Measurements from ENCODE around the gene FBXO10.
"Not testable (repeated sequence)": the region's sequence is repeated elsewhere in the genome, so short reads cannot be mapped to it uniquely, and the experiment has no call there.

The FBXO10 gene

DNA sequence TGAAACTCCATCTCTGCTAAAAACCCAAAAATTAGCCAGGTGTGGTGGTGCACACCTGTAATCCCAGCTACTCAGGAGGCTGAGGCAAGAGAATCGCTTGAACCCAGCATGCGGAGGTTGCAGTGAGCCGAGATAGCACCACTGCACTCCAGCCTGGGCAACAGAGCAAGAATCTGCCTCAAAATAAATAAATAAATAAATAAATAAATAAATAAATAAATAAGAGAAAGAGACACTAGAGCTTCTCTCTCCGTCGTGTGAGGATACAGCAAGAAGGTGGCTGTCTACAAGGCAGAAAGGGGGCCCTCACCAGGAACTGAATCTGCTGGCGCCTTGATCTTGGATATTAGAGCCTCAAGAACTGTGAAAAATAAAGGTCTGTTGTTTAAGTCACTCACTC lies 102.2 kb downstream of the FBXO10 start:
- DNase-seq = not testable (repeated sequence)

DNA sequence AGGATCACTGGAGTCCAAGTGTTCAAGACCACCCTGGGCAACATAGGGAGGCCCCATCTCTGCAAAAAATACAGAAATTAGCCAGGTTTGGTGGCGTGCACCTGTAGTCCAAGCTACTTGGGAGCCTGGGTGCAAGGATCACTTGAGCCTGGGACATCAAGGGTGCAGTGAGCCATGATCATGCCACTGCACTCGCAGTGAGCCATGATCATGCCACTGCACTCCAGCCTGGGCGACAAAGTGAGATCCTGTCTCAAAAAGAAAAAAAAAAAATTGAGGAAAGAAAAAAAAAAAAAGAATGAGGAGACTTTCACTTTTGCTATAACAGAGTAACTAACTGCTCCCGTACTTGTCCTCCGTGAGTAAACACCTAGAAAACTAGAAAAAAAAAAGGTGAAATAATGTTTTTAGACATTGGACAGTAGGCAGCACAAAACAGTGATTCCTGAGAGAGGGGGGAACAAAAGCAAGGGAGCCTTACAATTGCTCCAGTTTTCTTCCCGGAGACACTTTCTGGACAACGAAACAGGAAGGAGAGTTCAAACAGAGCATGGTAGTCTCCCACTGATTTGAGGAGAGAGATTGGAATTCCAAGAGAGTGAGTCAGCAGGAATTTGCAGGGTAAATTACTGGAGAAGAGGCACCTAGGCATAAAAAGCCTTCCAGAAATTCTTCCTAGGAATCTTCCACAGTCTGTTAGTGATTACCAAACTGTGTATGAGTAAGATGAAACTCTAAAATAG lies 104.1 kb downstream of the FBXO10 start:
- no peak for DNase-seq

DNA sequence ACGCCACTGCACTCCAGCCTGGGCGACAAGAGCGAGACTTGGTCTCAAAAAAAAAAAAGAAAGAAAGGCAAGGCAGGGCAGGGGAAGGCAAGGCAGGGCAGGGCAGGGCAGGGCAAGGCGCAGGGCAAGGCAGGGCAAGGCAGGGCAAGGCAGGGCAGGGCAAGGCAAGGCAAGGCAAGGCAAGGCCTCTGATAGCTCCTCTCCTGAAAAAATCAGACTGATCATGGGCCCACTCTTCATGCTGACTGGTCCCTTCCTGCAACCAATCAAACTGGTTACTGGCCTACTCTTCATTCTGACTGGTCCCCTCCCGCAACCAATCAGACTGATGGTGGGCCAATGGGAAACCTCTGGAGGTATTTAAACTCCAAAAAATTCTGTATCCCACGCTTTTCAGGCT lies 107.6 kb downstream of the FBXO10 start:
- no peak for DNase-seq

DNA sequence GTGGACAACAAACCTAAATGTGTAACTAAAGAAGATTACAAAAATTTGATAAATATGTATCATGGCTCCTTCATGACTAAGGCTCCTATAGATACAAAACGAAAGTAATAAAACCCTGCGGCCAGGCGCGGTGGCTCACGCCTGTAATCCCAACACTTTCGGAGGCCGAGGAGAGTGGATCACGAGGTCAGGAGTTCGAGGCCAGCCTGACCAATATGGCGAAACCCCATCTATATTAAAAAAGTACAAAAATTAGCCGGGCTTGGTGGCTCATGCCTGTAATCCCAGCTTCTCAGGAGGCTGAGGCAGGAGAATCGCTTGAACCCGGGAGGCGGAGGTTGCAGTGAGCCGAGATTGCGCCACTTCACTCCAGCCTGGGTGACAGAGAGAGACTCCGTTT lies 108.7 kb downstream of the FBXO10 start:
- not testable (repeated sequence) for DNase-seq

DNA sequence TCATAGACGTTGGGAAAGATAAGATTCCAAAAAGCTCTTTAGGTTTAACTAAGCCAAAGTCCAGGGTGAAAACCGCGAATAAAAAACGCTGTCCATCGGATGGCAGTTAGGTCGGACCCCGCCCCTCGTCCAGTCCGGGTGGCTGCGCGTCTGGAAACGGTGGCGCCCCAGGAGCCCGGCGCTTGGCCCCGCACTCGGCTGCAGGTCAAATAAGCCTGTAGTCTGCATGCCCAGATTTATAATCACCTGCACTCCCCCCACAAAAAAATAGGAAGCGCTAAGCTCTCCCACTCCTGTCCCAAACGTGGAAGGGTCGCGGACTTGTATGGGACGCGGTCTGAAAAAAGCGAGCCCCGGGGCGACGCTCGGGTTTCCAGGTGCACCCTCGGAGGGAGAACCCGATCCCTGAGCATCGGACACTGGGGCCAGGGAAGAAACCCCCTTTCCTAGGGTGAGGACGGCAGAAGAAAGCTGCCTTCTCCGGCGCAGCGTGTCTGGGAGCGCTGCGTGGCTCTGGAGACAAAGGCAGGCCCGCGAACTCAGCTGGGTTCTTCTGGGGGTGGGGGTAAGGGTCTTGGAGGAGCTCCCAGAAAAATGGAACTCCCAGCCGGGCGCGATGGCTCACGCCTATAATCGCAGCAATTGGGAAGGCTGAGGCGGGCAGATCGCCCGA lies 110.0 kb downstream of the FBXO10 start:
- peak; percentile 92 for DNase-seq

DNA sequence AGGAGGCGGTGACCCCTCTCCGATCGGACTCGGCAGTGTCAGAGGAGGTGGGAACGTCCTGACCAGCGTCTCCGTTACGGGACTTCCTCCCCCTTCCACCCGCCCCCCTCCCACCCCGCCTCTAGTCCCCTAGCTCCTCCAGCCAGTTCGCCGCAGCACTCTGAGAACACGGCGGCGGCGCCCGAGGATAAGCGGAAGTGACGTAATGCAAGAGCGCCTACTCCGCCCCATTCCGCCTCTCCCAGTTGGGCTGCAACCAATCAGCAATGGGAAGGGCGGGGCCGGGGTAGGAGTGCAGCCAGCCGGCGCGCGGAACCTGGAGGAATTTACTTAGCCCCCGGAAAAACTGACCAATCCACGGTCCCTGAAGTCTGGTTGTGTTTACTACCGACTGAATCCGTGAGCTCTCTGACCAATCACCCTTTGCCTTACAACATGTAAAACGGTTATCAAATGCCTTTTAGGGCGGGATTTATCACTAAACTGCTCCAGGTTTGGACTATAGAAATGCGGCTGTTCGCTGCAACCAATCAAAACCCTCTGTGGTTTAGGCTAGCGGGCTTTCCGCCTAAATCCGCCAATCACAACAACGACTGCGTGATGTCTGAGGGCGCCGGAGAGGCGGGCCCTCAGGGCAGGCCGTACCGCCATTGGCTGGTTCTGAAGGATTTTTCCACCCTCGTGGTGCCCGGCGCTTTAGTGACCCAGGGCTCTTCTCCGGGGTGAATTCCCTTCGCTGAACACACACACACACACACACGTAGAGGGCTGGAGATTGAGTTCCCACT lies 110.7 kb downstream of the FBXO10 start, which contains the start of gene ZBTB5:
TSS of gene ZBTB5 (minus strand) at position 202 of the 788 bp plus-strand sequence. CDS start 22,899 bp downstream, outside the sequence.
- peak; percentile 100 for DNase-seq

DNA sequence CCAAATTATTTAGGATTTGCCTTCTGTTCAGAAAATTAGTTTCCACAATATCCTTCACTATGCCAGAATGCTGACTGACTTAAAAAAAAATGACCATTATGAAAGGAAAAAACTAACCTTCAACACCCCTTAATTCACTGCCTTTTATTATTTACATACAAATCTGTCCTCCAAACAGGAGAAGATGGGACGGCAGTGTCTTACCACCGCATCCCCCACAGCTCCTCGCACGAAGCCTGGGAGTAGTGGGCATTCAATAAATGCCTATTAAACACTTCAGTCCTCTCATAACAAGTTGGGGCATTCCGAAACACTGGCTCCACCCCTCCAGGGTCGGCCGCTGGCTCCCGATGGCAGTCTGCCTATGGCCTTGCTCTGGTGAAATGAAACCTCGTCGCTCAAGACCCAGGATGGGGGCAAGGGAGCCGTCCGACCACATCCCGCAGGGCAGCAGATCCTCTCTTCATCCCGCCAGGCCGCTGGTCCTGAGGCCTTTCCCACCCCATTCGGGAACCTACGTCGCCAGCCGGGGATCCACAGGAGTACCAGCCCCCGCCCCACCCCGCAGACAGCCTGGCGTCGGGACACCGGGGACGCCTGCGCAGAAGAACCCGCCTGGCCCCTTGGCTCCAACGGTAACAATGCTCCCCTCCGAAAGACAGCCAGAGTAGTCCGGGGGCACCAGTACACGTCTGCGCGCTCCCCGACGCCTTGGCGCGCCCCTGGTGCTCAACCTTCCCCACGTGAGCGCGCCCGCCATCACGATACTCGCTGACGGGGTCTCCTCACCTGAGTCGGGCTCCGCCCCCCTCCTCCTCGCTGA lies 111.5 kb downstream of the FBXO10 start:
- DNase-seq = no peak

DNA sequence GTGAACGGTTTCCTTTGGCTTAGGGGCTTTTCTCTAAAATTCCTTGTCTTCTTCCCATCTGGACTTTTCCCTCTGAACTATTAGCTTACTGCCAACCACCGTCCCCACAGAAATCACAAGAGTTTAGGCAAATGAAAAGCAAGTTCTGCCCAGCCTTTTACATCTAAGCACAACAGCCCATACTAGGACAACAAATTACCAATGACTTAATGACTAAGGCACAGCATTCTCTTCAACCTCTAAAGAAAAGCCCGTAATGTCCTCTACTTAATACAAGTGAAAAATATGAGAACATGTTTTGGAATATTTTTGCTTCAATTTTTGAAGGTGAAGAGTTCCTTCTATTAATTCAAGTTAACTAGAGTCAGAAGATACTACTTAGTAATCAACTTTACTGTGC lies 112.2 kb downstream of the FBXO10 start:
- no peak for DNase-seq

All from femur (tissue), 1 donor.